WERI-Rb-1 (cell line): ENCODE measurements around the gene SPRING1.

Source experiments
- DNase-seq: peaks from one replicate; pipeline ENCODE4 v3.0.0-alpha.2; 2020
- H3K27ac ChIP-seq: fragments of 250-450 bp; sonication (Bioruptor Pico); 2 replicates; pipeline ENCODE4 v1.5.1; 2020; ENCODE audit warnings: mild to moderate bottlenecking, moderate library complexity
- H3K27me3 ChIP-seq: fragments of 250-450 bp; sonication (Bioruptor Pico); 2 replicates; pipeline ENCODE4 v1.5.1; 2021; ENCODE audit warnings: mild to moderate bottlenecking, low read depth, moderate library complexity; ENCODE audit not compliant: insufficient read depth, severe bottlenecking
- H3K36me3 ChIP-seq: fragments of 250-450 bp; sonication (Bioruptor Pico); 2 replicates; pipeline ENCODE4 v1.5.1; 2020; ENCODE audit warnings: mild to moderate bottlenecking, moderate library complexity
- H3K4me3 ChIP-seq: 2 replicates; pipeline ENCODE4 v1.5.1; 2011; ENCODE audit warnings: low read depth, mild to moderate bottlenecking, control low read depth, low read length
- H3K9me3 ChIP-seq: fragments of 250-450 bp; sonication (Bioruptor Pico); 2 replicates; pipeline ENCODE4 v1.5.1; 2021; ENCODE audit warnings: mild to moderate bottlenecking, moderate library complexity; ENCODE audit not compliant: severe bottlenecking
- TF ChIP-seq, protein P1 (sequence below): IDR thresholded peaks from 2 replicates; pipeline ENCODE4 v1.5.1; 2011; ENCODE audit warnings: low read depth, mild to moderate bottlenecking, control low read depth, inconsistent platforms, low read length

SPRING1 gene

DNA sequence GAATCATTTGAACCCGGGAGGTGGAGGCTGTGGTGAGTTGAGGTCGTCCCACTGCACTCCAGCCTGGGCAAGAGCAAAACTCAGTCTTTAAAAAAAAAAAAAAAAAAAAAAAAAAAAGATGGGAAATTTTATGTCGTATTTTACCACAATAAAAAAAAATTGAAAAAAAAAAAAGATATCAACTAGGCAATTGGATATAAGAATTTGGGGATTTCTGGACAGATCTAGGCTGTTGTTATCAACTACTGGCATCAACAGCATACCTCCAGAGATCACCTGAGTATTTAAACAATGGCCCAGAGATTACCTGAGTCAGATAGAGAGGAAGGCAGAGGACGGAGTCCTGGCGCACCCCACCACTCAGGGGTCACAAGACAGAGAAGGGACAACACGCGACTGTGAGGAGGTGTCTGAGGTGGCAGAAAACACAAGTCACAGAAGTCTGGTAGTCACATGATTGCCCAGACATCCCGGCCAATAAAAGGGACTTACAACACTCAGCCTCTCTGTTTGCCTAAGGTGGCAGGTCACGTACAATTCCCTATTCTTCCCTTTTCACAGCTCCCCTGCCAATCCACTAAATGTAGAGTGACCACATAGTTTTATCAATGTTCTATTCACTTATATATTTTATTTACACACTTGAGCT is 1.8 kb downstream of the SPRING1 start:
- no peaks in the 10 kb centered on the region for H3K27me3 ChIP-seq
- TF ChIP-seq, protein P1, sequence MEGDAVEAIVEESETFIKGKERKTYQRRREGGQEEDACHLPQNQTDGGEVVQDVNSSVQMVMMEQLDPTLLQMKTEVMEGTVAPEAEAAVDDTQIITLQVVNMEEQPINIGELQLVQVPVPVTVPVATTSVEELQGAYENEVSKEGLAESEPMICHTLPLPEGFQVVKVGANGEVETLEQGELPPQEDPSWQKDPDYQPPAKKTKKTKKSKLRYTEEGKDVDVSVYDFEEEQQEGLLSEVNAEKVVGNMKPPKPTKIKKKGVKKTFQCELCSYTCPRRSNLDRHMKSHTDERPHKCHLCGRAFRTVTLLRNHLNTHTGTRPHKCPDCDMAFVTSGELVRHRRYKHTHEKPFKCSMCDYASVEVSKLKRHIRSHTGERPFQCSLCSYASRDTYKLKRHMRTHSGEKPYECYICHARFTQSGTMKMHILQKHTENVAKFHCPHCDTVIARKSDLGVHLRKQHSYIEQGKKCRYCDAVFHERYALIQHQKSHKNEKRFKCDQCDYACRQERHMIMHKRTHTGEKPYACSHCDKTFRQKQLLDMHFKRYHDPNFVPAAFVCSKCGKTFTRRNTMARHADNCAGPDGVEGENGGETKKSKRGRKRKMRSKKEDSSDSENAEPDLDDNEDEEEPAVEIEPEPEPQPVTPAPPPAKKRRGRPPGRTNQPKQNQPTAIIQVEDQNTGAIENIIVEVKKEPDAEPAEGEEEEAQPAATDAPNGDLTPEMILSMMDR, result no peak
- DNase-seq, result no peak
- peaks cover 30% of the 10 kb centered on the region for H3K36me3 ChIP-seq
- no peaks in the 10 kb centered on the region for H3K9me3 ChIP-seq
- H3K27ac ChIP-seq, result no peak overlapping the region
- no peak overlapping the region; the same call in 1 of the 2 replicates for H3K4me3 ChIP-seq

DNA sequence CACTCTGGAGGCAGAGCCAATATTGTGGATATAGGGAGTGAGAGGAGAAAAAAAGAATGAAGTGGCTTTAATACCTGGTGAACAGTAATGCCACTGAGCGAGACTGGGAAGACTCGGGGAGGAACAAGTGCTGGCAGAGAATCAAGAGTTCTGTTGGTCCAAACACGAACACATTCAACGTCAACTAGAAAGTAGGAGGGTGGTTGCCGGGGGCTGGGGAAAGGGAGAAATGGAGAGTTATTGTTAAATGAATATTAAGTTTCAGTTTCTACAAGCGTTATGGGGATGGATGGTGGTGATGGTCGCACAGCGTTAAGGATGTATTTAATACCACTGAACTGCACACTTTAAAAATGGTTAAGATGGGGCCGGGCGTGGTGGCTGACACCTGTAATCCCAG is 2.8 kb downstream of the SPRING1 start:
- H3K9me3 ChIP-seq, result no peaks in the 10 kb centered on the region
- TF ChIP-seq, protein P1, result no peak
- H3K36me3 ChIP-seq, result peaks cover 20% of the 10 kb centered on the region
- H3K4me3 ChIP-seq, result no peak overlapping the region
- no peak overlapping the region for H3K27ac ChIP-seq
- no peak for DNase-seq
- no peaks in the 10 kb centered on the region for H3K27me3 ChIP-seq

DNA sequence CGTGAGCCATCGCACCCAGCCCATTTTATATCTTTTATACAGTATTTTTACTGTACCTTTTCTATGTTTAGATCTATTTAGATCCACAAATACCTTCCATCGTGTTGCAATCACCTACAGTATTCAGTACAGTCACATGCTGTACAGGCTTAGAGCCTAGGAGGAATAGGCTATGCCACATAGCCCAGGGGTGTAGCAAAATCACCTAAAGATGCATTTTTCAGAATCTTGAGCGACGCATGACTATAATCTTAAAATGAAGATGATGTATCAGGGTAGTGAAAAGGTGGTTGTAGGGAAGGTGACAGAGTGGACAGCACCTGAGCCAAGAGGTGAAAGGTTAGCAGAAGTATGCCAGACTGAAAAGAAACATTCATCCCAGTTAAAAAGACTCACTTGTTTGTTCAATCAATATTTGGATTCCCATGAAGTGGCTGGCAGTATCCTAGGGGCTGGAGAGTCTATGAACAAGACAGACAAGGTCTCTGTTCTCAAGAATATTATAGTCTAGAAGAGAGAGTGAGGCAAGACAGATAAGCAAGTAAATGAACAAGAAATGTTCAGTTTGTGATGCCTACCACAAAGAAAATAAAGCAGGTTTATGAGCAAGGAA is 3.6 kb downstream of the SPRING1 start:
- H3K4me3 ChIP-seq, result no peak overlapping the region
- no peaks in the 10 kb centered on the region for H3K9me3 ChIP-seq
- H3K36me3 ChIP-seq, result peaks cover 20% of the 10 kb centered on the region
- DNase-seq, result no peak
- TF ChIP-seq, protein P1, result no peak
- no peak overlapping the region for H3K27ac ChIP-seq
- no peaks in the 10 kb centered on the region for H3K27me3 ChIP-seq

DNA sequence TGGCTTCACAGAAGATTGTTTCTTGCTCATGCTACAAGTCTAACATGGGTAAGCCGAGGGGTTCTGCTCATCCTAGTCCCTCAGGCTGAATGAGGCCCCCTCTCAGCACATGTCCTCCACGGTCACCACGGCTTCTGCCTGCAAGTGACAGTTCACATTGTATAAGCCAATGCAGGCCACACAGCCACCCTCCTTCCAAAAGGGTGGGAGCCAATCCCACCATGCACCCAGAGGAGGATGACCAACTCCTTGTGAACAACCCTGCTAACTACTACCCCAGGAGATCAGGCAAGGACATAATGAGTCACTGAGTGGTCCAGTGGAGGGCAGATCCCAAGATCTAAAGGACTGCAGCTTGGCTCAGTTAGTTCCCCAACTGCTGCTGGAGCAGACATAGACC is 6.1 kb downstream of the SPRING1 start:
- Histone ChIP-seq H3K27me3 (no peaks in the 10 kb centered on the region), H3K27ac (no peak overlapping the region), H3K9me3 (no peaks in the 10 kb centered on the region), H3K4me3 (no peak overlapping the region), H3K36me3 (peaks cover 20% of the 10 kb centered on the region)
- TF ChIP-seq, protein P1, result no peak
- no peak for DNase-seq

DNA sequence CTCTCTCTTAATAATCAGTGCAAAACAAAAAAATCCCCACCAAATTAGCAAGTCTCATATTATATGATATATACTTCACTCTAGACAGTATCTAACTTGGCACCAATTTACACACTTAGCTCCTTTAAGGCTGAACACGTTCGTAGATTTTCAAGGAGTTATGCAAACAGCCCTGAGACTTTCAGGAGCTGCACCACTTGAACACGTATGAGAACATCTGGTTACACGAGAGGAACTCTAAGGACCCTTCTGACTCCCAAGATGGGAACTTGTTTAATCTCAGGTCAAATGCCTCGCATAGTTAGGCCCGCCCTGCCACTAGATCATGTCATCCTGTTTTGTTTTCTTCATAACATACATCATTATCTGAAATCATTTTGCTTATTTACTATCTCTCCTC is 10.0 kb downstream of the SPRING1 start:
- Histone ChIP-seq H3K4me3 (no peak overlapping the region), H3K9me3 (no peaks in the 10 kb centered on the region), H3K27me3 (no peaks in the 10 kb centered on the region), H3K36me3 (no peaks in the 10 kb centered on the region; the same call in 1 of the 2 replicates), H3K27ac (no peak overlapping the region)
- TF ChIP-seq, protein P1, result no peak
- no peak for DNase-seq
